Spleen (tissue), 7 donors: Measurements from ENCODE around the gene CENPP.

ENCODE experiments used
- CTCF ChIP-seq, 11 experiments: fragments of 200-600 bp in 7 of 11; fragments of 450-650 bp in 4 of 11; sonication (generic) in 4 of 11; IDR thresholded peaks in 8 of 11; conservative IDR thresholded peaks in 3 of 11; 1 replicate in 7 of 11; 2 replicates in 4 of 11; pipeline versions ENCODE4 v1.4.0 to v1.8.0; 2016 to 2021; ENCODE audit warnings: antibody characterized with exemption in 11 of 11, inconsistent platforms in 4 of 11, mild to moderate bottlenecking in 1 of 11
- POLR2A ChIP-seq, 3 donors: fragments of 450-650 bp; IDR thresholded peaks; one replicate each; pipeline ENCODE4 v1.5.1; 2017; ENCODE audit warnings: antibody characterized with exemption in 3 of 3, mild to moderate bottlenecking in 1 of 3
- POLR2AphosphoS5 ChIP-seq, 3 donors: sonication (generic); formaldehyde crosslinking; IDR thresholded peaks; one replicate each; pipeline ENCODE4 v1.5.1; 2017; ENCODE audit warnings: antibody characterized with exemption in 3 of 3
- donor health status: DM: no; HTN: no; CAD: no; lungs with moderate emphysema.
- donor health status: DM: no; HTN: no; CAD: no.
- donor health status: DM: no; HTN: no; CAD: no.

GRCh38 chr9:92480986-92481633 is 155.4 kb downstream of the CENPP start:
- TF ChIP-seq CTCF (IDR thresholded peaks at IDR 0.05 in 8 of 11, conservative IDR thresholded peaks at IDR 0.05 in 3 of 11): no peak
- TF ChIP-seq POLR2A (IDR thresholded peaks at IDR 0.05): no peak
- no peak for TF ChIP-seq POLR2AphosphoS5 (IDR thresholded peaks at IDR 0.05)
